Cerebellar nuclear complex (tissue), 1 donor: ENCODE measurements around the gene CDK7.
"Not testable (repeated sequence)": the region's sequence is repeated elsewhere in the genome, so short reads cannot be mapped to it uniquely, and the experiment has no call there.

Source experiments
- DNase-seq, 2 experiments: peaks; one replicate each; lab custom pipeline; 2025; lab: John Stamatoyannopoulos, UW

Gene CDK7

GRCh38 chr5:69234457-69235268 lies at the start of gene CDK7:
Gene CDK7 (plus strand): TSS chr5:69234886. CDS start chr5:69234976, 90 bp downstream.
- peak; percentile 67 to 83 for DNase-seq

- DNase-seq, result no peak
These were observed 47.3 kb upstream of the CDK7 start for GRCh38 chr5:69187342-69187741.

- DNase-seq, result no peak
These were observed 45.9 kb upstream of the CDK7 start for GRCh38 chr5:69188811-69189161.

GRCh38 chr5:69189162-69190086 lies 45.3 kb upstream of the CDK7 start, which contains the start of gene CENPH:
Gene CENPH (plus strand): TSS chr5:69189583. CDS start chr5:69189635, 52 bp downstream.
- peak; percentile 31 to 73 for DNase-seq

GRCh38 chr5:69202497-69202896 lies 32.2 kb upstream of the CDK7 start:
- DNase-seq, result no peak

DNA sequence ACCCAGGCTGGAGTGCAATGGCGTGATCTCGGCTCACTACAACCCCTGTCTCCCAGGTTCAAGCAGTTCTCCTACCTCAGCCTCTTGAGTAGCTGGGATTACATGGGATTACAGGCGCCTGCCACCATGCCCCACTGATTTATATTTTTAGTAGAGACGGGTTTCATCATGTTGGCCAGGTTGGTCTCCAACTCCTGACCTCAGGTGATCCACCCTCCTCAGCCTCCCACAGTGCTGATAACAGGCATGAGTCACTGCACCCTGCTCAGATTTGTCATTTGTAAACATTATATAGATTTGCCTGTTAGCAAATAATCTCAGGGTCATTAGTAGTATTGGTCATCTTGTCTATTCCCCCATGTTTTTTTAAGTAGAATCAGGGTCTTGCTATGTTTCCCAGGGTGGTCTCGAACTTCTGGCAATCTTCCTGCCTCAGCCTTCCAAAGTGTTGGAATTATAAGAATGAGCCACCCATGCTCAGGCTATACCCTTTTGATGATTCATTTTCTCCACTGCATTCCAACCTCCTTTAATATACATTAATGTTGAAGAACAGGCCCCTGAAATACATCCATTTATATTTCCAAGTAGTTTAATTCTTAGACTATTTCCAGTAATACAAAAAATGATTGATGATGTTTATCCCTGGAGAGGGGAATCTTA lies 28.0 kb upstream of the CDK7 start:
- DNase-seq, result no peak

DNA sequence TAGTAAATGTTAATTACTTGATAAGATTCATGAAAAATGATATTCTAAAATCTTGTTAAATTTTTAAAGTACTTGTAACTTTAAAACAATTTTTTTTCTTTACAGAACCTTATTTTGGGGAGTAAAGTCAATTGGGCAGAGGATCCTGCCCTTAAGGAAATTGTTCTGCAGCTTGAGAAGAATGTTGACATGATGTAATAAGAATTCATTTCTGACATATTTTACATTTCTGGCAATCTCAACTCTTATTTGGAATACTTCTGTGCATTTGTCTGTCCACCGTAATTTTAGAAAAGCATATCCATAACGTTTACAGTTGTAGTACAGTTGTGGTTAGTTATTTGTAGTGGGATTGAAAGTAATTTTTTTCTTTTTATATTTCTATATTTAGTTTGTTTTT lies 25.1 kb upstream of the CDK7 start:
- DNase-seq, result no peak

DNA sequence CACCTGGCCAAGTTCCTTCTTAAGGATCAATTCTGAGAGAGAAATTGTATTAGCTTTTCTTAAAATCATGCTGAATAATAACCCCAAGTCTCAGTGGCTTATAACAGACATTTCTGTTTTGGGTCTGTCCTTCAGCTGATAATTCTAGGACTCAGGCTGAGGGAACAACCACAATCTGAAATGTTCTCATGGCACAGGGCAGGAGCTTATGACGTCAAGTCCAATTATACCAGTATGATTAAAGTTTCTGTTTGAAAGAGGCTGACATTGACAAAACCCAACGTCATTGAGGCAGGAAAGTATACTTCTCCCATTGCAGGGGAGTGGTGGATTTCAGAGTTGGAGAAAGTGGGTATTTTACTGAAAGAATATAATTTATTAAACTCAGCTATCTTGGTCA lies 23.5 kb upstream of the CDK7 start:
- DNase-seq, result no peak

GRCh38 chr5:69212022-69212421 lies 22.7 kb upstream of the CDK7 start:
- DNase-seq, result no peak

DNA sequence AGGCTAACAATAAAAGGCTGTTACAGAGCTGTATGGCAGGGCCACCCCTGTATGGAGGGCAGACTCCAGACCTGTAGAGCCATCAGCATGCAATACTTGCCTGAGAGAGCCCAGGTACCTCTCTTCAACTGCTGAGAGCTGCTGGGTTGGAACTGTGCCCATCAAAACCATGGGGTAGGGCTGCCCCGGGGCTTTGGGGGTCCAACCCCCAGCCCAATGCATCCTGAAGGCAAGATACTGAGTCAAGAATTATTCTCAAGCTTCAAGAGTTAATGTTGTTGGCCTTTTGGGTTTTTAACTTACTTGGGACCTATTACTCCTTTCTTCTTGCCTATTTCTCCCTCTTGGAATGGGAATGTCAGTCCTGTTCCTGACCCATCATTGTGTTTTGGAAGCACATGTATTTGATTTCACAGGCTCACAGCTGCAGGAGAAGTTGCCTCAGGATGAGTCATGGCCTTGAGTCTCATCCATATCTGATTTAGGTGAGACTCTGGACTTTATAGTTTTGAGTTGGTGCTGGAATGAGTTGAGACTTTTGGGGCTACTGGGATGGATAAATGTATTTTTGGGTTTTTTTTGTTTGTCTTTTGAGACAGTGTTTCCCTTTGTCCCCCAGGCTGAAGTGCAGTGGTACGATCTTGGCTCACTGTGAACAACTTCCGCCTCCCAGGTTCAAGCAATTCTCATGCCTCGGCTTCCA lies 21.0 kb upstream of the CDK7 start:
- DNase-seq, result no peak

GRCh38 chr5:69217151-69217511 lies 17.6 kb upstream of the CDK7 start:
- no peak for DNase-seq

GRCh38 chr5:69217548-69218526 lies 16.8 kb upstream of the CDK7 start:
- DNase-seq, result peak; percentile 50 to 85

DNA sequence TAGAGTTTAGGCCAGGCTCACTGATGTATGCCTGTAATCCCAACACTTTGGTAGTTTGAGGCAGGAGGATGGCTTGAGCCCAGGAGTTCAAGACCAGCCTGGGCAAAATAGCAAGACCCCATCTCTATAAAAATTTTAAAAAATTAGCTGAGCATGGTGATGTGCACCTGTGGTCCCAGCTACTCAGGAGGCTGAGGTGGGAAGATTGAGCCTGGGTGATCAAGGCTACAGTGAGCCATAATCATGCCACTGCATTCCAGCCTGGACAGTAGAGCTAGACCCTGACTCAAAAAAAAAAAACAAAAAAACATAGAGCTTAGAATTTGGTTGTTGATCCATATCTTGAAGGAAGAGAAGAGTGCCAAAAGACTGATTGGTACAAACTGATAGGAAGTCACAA lies 14.7 kb upstream of the CDK7 start:
- no peak for DNase-seq

GRCh38 chr5:69220371-69220770 lies 14.3 kb upstream of the CDK7 start:
- DNase-seq, result not testable (repeated sequence)

GRCh38 chr5:69220833-69221232 lies 13.9 kb upstream of the CDK7 start:
- DNase-seq, result not testable (repeated sequence)

GRCh38 chr5:69224520-69224919 lies 10.2 kb upstream of the CDK7 start:
- DNase-seq, result no peak

DNA sequence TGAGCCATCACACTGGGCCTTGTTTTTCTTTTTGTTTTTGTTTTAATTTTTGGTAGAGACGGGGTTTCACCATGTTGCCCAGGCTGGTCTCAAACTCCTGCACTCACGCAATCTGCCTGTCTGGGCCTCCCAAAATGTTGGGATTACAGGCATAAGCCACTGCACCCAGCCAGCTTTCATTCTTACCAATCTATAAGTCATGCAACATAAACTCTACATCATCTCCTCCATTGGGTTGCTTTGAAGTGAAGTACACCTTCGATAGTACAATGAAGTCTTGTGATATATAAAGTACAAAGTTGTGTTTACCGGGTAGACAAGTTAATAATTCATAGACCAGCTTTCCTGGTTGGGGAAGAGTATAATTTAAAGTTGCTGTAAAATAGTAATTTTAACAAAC lies 8.8 kb upstream of the CDK7 start:
- no peak for DNase-seq

GRCh38 chr5:69230181-69230580 lies 4.5 kb upstream of the CDK7 start:
- no peak for DNase-seq

GRCh38 chr5:69231281-69231680 lies 3.4 kb upstream of the CDK7 start:
- no peak for DNase-seq

- DNase-seq, result no peak
These were observed 2.8 kb upstream of the CDK7 start for GRCh38 chr5:69231851-69232250.

DNA sequence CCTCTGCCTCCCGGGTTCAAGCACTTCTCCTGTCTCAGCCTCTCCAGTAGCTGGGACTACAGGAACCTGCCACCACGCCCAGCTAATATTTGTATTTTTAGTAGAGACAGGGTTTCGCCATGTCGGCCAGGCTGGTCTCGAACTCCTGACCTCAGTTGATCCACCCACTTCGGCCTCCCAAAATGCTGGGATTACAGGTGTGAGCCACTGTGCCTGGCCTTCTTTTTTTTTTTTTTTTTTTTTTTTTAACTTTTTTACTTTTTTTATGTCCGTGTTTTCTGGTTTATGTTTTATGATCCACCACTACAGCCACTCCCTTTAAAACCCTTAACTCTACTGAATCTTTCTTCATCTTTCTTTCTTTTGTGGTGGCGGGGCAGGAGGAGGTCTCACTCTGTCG lies 2.0 kb downstream of the CDK7 start:
- not testable (repeated sequence) for DNase-seq
